CD4-positive, alpha-beta T cell (primary cell): ENCODE data around the gene TRPV6. TPM values are rescaled to one million over a fixed set of nuclear protein-coding genes. Genes with fewer than 3 reads are reported as not detected.

Experiments
- ATAC-seq: fragments of 200-7000 bp; cut with Tn5 transposase; one replicate; pipeline ENCODE4 v1.10.0; 2022; ENCODE audit warnings: mild to moderate bottlenecking; ENCODE audit not compliant: poor library complexity
- CTCF ChIA-PET: fragments of 350-600 bp; sonication (Branson Sonifier 250); formaldehyde crosslinking; loops from one replicate; lab custom pipeline; 2021; ENCODE audit warnings: antibody characterized with exemption, inconsistent platforms; lab: Charles Lee
- POLR2A ChIA-PET: fragments of 350-600 bp; sonication (Branson Sonifier 250); formaldehyde crosslinking; loops from one replicate; lab custom pipeline; 2021; ENCODE audit warnings: antibody characterized with exemption, inconsistent platforms; lab: Charles Lee
- DNase-seq, 14 experiments: peaks; one replicate each; pipeline ENCODE4 v3.0.0-alpha.2; 2013 to 2020; ENCODE audit warnings: mixed read lengths in 2 of 14
- H3K27ac ChIP-seq, 2 donors: one replicate each; pipeline versions ENCODE4 v1.5.1 to v1.7.0; 2013; ENCODE audit warnings: low read length in 2 of 2, low read depth in 1 of 2, mild to moderate bottlenecking in 1 of 2
- H3K27me3 ChIP-seq, 2 experiments: 1 replicate in 1 of 2; 2 replicates in 1 of 2; pipeline versions ENCODE4 v1.6.1 to v1.7.0; 2013; ENCODE audit warnings: low read length in 2 of 2, control low read depth in 1 of 2, mild to moderate bottlenecking in 1 of 2, moderate library complexity in 1 of 2; ENCODE audit not compliant: insufficient read depth in 2 of 2, control insufficient read depth in 1 of 2
- H3K36me3 ChIP-seq: one replicate; pipeline ENCODE4 v1.6.1; 2013; ENCODE audit warnings: low read length, control low read depth; ENCODE audit not compliant: insufficient read depth
- H3K4me1 ChIP-seq: one replicate; pipeline ENCODE4 v1.6.1; 2013; ENCODE audit warnings: low read length, control low read depth; ENCODE audit not compliant: insufficient read depth
- H3K4me3 ChIP-seq: one replicate; pipeline ENCODE4 v1.5.1; 2013; ENCODE audit warnings: mild to moderate bottlenecking, low read length, moderate library complexity
- H3K9me3 ChIP-seq, 2 experiments: 1 replicate in 1 of 2; 2 replicates in 1 of 2; pipeline versions ENCODE4 v1.6.1 to v1.7.0; 2013; ENCODE audit warnings: low read length in 2 of 2, mild to moderate bottlenecking in 2 of 2, control low read depth in 1 of 2, moderate library complexity in 1 of 2; ENCODE audit not compliant: control insufficient read depth in 1 of 2, insufficient read depth in 1 of 2
- H3K27ac Mint-ChIP-seq: one replicate; pipeline ENCODE4 v1.8.0; 2020; ENCODE audit warnings: mixed read lengths
- H3K27me3 Mint-ChIP-seq: one replicate; pipeline ENCODE4 v1.8.0; 2021; ENCODE audit warnings: mixed read lengths
- H3K36me3 Mint-ChIP-seq: one replicate; pipeline ENCODE4 v1.8.0; 2021; ENCODE audit warnings: low read depth, mixed read lengths
- H3K4me1 Mint-ChIP-seq: one replicate; pipeline ENCODE4 v1.8.0; 2021; ENCODE audit warnings: low read depth, mixed read lengths
- H3K4me3 Mint-ChIP-seq: one replicate; pipeline ENCODE4 v1.8.0; 2020; ENCODE audit warnings: mild to moderate bottlenecking, mixed read lengths
- H3K9me3 Mint-ChIP-seq: one replicate; pipeline ENCODE4 v1.8.0; 2020; ENCODE audit warnings: mixed read lengths
- CTCF ChIP-seq: fragments of 200-600 bp; IDR thresholded peaks from one replicate; pipeline ENCODE4 v1.8.0; 2022; ENCODE audit warnings: antibody characterized with exemption, mild to moderate bottlenecking
- intact Hi-C, 2 experiments: fragments of 100-400 bp; cut with DNase I in 1 of 2; cut with micrococcal nuclease in 1 of 2; formaldehyde crosslinking; loops; one replicate each; pipeline versions ENCODE4 v1.15.1 to v1.9.0; 2023 to 2025; cut with DNase I, micrococcal nuclease
- total RNA-seq, 174 experiments: library from RNA in 2 of 174; stranded (reverse) in 2 of 174; gene quantifications; one replicate each; pipeline ENCODE4 v1.2.3 and lab custom pipeline; 2021 to 2026

TRPV6 gene
- total RNA-seq, 2 experiments from 2014 or later = not detected

- no peaks in the 10 kb centered on the region for H3K4me1 ChIP-seq
- Mint-ChIP-seq H3K27me3 (no peaks in the 10 kb centered on the region), H3K9me3 (no peaks in the 10 kb centered on the region), H3K27ac (no peak overlapping the region), H3K36me3 (no peaks in the 10 kb centered on the region), H3K4me3 (no peak overlapping the region), H3K4me1 (no peaks in the 10 kb centered on the region)
- H3K27ac ChIP-seq = no peak overlapping the region
- H3K36me3 ChIP-seq = no peaks in the 10 kb centered on the region
- POLR2A ChIA-PET = no interaction called here
- TF ChIP-seq CTCF = no peak
- H3K4me3 ChIP-seq = no peak overlapping the region
- H3K9me3 ChIP-seq = no peaks in the 10 kb centered on the region
- intact Hi-C loops = no loop called here
- DNase-seq (no peak), ATAC-seq (no peak)
- H3K27me3 ChIP-seq = no peaks in the 10 kb centered on the region
- CTCF ChIA-PET = no interaction called here
Observed at GRCh38 chr7:142927949-142928348, 42.4 kb upstream of the TRPV6 start.

- TF ChIP-seq CTCF = no peak
- Histone ChIP-seq H3K36me3 (no peaks in the 10 kb centered on the region), H3K9me3 (no peaks in the 10 kb centered on the region), H3K4me3 (no peak overlapping the region), H3K27me3 (no peaks in the 10 kb centered on the region), H3K4me1 (no peaks in the 10 kb centered on the region), H3K27ac (no peak overlapping the region)
- DNase-seq (peak in 3 of 14 experiments; percentile 10 to 43 (median 32)), ATAC-seq (no peak)
- Mint-ChIP-seq H3K9me3 (no peaks in the 10 kb centered on the region), H3K4me1 (no peaks in the 10 kb centered on the region), H3K4me3 (no peak overlapping the region), H3K27me3 (no peaks in the 10 kb centered on the region), H3K36me3 (no peaks in the 10 kb centered on the region), H3K27ac (no peak overlapping the region)
- POLR2A ChIA-PET = no interaction called here
- CTCF ChIA-PET = no interaction called here
- intact Hi-C loops = no loop called here
Observed at GRCh38 chr7:142927085-142927745, 41.7 kb upstream of the TRPV6 start.

- Mint-ChIP-seq H3K9me3 (no peaks in the 10 kb centered on the region), H3K36me3 (no peaks in the 10 kb centered on the region), H3K27me3 (no peaks in the 10 kb centered on the region), H3K27ac (no peak overlapping the region), H3K4me3 (no peak overlapping the region), H3K4me1 (no peaks in the 10 kb centered on the region)
- ChIA-PET POLR2A (no interaction called here), CTCF (interaction anchor here (1.0 kb wide), 1 partner anchor 9 kb away, joined by 3 read pairs; no protein-coding TSS in a partner anchor)
- H3K9me3 ChIP-seq = no peaks in the 10 kb centered on the region
- ATAC-seq = no peak
- no peaks in the 10 kb centered on the region for H3K4me1 ChIP-seq
- H3K27me3 ChIP-seq = no peaks in the 10 kb centered on the region
- no peak for DNase-seq
- no peak for TF ChIP-seq CTCF
- no peaks in the 10 kb centered on the region for H3K36me3 ChIP-seq
- no peak overlapping the region for H3K4me3 ChIP-seq
- H3K27ac ChIP-seq = no peak overlapping the region
- intact Hi-C loops = no loop called here
Observed at GRCh38 chr7:142925413-142925812, 39.9 kb upstream of the TRPV6 start.
